Medulla oblongata (tissue), 1 donor: ENCODE measurements around the gene NPSR1.

ENCODE experiments used
- DNase-seq: peaks from one replicate; pipeline ENCODE4 v3.0.0-alpha.2; 2015; ENCODE audit errors: extremely low spot score

NPSR1 gene

DNA sequence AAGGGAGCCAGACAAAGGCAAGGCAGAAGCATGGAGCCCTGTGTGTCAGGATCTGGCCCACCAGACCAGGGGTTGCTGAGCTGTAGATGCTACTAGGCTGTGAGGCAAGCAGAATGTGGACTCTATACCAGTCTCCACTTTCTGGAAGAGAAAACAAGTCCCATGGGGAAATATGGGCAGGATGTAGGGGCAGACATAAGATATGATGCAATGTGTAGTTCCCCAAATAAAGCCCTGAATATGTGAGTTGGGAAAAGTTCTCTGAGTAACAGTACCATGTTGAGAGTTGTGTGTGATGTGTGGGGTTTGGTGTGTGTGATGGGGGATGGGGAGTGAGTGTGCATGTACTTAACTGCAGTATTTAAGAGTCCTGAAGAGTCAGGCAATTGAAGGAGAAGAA lies 62.3 kb downstream of the NPSR1 start:
- DNase-seq, result no peak

DNA sequence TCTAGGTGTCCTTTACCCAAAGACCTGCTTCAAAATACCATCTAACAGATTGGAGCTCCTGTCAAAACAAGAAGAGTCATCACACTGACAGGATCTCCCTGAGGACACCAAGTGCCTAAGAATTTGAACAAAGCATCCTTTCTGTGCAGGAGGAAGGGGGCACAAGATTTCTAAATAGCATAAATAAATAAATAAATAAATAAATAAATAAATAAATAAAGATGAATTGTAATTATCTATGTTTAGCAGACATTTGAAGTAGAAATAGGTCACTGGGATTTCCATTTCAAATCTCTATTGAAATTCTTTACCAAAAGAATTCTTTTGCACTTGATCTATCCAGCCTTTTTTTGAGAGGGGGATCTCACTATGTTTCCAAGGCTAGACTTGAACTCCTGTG lies 65.3 kb downstream of the NPSR1 start:
- DNase-seq, result no peak

DNA sequence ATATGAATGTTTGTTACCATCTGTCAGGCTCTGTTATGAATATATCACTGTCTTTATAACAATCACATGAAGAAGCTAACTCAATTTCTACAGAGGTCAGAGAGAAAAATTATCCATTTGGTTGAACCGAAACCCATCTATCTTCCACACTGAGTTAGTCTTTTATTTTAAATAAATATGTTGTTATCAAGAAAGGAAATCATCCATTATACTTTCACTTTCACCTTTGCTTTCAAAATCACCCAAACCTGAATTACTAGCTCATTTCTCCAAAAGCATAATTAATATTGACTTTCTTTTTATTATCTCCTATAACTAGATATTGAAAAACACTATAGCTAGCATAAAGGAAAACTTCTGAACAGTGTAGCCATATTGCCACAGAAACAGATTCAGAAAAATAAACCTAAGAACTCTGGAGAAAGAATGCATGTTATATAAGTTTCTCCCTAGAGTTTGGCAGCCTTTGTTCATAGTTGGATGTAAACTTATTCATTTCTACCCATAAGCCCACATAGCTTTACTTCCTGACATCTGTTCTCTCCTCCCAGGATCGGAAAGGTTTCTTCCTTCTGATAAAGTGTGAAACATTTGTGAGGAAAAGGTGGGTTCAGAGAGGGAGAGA lies 66.0 kb downstream of the NPSR1 start:
- DNase-seq, result no peak

DNA sequence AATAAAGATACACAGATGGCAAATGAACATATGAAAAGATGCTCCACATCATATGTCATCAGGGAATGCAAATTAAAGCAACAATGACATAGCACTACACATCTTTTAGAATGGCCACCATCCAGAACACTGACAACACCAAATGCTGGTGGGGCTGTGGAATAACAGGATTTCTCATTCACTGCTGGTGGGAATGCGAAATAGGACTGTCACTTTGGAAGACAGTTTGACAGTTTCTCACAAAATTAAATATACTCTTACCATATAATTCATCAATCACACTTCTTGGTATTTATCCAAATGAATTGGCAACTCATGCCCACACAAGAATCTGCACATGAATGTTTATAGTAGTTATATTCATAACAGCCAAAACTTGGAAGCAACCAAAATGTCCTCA lies 68.2 kb downstream of the NPSR1 start:
- no peak for DNase-seq

DNA sequence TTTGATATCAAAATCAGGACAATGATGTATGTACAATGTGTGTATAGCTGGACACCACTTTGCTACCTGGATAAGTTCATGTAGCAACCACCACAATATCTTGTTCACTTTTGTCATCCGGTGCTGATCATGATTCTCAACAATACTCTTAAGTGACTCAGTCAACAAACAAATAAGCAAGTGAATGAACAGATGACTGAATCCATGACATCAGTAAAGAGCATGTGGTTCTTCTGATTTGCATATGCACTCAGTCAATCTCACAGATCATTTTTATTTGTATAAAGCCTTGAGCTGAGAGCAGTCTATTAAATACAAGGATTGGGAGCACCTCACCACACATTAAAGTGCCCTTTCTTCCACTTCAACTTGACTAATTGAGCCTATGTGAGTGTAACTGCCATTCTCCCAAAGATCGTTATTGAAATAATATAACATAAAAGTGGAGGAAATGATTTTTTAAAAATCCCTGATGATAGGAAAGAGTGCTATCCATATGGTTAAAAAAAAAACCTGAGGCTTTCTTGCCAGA lies 69.5 kb downstream of the NPSR1 start:
- no peak for DNase-seq

DNA sequence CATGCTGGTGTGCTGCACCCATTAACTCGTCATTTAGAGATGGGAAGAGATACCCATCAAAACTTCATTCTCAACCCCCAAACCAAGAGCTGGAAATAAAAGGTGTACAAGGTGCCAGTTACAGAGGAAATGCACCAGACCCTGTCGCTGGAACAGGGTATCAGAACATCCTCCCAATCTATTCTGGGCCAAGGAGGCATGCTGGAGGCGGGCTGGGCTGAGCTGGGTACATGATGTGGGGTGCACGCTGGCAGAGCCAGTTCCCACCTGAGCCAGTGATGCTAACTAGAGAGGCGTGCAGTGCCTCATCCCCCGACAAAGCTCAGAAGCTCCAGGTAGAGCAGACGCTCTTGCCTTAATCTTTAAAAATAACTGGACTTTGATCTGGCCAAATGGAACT lies 70.1 kb downstream of the NPSR1 start:
- DNase-seq, result no peak

DNA sequence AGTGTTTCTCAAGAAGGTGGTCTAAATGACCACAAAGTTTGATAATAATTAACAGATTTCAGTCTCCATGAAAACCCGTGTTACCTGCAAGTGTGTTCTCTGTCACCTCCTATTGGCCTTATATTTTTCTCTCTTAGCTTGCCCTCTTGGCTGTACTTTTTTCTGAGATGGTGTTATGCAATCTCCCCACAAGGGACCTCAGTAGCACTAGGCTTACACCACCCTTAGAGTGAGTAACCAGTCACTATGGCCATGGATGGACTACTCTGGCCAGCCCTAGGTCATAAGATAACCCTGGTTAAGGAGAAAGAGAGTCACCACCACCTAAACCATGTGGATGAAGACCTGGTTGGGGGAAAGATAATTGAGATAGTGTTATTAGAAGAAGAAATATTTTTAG lies 76.8 kb downstream of the NPSR1 start:
- DNase-seq, result no peak

DNA sequence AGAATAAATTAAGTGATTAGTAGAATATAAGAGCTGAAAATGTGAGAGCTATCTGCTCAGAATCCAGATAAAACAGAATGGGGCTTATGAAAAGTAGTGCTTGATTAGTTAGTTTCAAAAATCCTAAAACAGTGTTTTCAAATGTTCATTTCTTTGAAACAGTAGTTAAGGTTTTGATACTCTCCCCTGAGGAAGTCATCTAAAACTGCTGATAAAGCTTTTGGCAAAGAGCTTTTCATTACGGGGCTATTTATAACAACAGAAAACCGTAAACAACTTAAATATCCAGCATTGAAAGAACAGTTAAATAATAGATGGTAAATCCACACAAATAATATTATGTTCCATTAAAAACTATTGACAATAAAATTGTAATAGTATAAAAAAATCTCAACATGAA lies 77.5 kb downstream of the NPSR1 start:
- no peak for DNase-seq

DNA sequence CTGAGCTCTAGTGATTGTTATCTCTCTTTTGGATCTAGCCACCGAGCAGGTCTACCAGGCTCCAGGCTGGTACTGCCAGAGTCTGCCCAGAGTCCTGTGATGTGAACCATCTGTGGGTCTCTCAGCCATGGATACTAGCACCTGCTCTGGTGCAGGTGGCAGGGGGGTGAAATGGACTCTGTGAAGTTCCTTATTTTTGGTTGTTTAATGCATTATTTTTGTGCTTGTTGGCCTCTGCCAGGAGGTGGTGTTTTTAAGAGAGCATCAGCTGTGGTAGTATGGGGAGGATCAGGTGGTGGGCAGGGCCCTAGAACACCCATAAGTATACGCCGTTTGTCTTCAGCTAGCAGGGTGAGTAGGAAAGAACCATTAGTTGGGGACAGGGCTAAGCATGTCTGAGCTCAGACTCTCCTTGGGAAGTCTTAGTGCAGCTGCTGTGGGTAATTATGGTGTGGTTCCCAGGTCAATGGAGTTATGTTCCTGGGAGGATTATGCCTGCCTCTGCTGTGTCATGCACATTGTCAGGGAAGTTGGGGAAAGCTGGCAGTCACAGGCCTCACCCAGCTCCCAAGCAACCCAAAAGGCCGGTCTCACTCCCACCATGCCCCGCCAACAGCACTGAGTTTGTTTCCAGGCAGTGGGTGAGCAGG lies 81.8 kb downstream of the NPSR1 start:
- DNase-seq, result no peak

DNA sequence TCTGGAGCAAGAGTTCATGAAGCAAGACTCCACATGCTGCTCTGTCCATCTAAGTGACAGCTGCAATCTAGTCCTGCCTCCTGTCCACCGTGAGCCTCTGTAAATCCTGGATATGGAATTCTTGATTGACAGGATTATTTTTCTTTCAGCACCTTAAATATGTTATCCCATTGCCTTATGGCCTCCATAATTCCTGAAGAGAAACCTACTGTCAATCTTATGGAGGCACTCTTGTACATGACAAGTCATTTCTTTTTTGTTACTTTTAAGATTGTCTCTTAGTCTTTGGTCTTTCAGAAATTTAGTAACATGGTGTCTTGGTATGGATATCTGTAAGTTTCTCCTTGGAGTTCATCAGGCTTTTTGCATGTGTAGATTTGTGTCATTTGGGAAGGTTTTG lies 82.8 kb downstream of the NPSR1 start:
- no peak for DNase-seq

DNA sequence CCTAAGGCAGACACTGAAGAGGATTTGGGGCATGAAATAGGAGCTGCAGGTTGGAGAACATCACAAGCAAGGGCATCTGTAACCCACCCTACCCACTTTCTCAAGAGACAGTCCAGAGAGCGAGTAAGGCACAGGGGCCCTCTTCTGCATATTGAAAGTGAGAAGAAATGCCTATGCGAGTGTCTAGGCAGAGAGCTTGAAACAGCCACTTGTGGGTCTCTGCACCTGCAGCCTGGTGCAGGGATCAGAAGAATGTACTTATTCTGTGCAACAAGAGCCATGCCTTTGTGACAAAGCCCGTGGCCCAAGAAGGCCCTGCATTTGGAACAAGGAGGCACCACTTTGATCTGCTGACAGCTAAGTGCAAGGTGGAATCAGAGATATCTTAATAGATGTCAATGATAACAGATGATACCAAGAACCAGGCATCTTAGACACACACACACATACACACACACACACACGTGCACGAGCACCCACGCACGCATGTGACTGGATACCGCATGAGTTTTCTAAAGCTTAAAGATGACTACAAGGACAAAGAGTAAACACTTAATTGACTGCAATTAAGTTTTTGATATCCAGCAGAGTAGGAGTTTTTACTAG lies 89.3 kb downstream of the NPSR1 start:
- DNase-seq, result no peak

DNA sequence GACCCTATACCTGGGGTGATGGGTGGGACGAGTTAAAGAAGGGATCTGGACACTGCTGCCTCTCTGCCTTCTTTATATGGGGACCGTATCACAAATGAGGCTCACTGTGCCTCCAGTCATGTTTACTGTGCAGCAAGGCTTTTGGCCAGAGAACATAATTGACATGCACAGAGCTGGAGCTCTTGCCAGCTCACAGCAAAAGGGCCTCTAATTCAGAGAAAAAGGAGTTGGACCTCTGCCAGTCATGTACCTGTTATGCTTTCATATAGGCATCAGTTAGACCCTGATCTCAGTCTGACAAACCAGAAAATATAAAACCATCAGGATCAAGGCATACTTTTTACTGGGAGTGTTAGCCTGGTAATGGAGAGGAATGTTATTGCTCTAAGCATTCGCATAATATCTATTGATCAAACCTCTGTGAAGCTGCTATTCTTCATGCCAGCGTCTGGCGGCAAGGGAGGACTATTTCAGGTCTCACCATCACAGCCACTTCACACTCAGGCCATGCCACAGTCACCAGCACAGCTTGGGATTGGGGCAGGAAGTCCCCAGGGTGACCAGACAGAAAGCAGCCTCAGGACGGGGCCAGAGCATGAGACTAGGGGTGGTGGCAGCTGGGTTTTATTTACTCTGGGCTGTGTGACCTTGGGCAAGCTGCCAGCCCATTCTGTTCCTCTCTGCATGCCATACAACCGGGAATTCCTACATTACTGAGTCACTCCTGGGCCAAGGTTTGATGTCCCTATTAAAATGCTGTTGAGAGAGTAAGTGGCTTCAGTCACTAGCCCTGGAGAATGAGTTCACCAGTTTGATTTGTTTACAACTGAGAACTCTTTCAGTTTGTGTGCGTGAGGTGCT lies 90.1 kb downstream of the NPSR1 start:
- DNase-seq, result no peak

DNA sequence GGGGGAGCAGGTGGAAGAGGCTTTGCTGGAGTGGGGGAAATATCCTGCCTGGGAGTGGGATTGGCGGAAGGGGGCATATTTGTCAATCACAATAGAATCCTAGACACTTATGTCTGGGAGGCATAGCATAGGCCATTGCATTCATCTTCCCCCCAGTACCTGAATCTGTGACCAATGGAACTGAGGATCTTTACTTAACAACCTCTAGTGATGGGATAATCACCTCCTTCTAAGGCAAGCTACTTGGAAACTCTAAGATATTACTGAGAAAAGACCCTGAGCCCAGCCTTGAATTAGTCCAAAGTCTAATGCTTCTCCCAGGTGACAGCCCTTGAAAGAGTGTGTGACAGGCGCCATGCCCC lies 90.7 kb downstream of the NPSR1 start:
- DNase-seq, result no peak

DNA sequence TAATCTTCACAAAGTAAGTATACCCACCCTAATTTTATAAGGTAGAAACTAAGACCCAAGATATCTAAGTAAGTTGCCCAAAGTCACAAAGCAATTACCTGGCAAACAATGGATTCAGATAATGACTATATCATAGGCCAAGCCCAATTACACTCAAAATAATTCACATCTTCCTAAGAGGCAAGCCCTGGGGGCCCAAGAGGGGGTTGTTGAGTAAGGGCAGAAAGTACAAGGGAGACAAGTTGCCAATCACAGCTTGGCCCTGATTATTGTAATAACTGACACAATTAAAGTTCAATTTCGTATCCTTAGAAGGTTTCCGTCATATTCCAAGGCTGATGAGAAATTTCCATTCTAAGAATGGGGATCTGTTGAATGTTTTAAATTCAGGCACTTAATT lies 91.4 kb downstream of the NPSR1 start:
- no peak for DNase-seq

DNA sequence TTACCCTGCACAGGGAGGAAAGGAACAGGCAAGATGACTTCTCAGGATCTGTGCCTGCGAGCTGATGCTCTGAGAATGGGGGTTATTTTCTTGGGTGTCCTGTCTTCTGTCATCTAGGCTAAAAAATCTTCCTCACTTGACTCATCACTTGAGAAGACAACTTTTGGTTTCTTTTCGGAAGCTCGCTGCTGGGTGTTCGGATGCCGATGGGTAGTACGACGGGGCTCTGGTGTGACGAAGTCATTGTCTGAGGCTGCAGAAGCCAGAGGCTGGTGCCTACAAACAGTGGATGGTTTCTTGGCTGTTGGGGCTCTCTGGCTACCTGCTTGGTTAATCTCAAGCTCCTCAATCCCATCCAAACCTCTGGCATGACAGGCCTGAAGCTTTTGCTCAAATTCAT lies 92.2 kb downstream of the NPSR1 start:
- no peak for DNase-seq

DNA sequence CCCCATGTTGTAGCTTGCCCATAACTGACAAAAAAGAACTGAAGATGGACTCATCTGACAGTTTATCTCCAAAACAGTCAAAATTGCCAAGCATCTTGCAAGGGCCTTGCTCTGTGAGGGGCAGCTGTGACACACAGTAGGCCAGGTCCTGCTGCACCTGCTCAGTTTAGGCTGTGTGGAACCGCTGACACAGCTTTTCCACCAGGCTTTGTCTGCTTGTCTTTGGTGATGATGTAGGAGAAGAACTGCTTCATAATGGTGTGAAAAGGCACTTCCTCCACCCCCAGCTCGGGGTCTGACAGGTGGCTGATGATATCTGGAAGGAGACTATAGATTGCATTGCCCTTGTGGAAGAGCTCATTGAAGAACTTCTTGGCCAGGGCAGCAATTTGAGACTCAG lies 92.6 kb downstream of the NPSR1 start:
- DNase-seq, result no peak

DNA sequence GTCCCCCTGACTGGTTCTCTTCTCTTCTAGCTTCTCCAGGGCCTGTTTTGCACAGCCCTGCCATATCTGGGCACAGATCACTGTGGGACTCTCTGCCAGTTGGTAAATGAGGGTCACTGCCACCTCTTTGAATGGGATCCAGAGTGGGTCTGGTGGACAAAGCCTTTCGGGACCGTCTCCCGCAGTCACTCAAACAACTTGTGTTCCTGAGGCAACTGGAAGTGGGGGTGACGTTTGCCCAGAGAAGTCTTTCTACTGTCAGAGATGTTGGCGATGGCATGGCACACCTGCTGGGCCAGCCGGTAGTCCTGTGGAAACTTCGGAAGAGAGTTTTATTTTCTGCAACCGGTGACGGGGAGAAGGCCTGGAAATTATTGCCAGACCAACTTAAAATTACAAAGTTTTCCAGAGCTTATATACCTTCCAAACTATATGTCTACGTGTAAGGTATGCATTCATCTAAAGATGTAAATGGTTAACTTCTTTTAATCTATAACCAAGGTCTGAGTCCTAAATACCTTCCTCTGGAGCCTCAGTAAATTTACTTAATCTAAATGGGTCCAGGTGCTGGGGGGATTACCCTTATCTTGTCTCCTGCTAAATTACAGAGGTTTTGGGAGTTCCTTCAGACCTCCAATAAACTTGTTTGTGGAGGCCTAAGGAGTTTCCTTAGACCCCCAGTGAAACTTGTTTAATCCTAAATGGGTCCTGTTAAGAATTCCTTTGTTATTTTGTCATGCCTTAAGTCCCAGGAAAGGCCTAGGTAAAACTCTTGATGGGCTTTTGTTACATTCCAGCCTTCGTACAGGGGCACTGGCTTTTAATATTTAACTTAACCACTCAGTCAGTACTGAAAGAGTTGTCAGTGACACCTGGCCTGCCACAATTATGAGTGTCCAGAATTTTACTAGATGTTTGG lies 94.0 kb downstream of the NPSR1 start:
- no peak for DNase-seq

DNA sequence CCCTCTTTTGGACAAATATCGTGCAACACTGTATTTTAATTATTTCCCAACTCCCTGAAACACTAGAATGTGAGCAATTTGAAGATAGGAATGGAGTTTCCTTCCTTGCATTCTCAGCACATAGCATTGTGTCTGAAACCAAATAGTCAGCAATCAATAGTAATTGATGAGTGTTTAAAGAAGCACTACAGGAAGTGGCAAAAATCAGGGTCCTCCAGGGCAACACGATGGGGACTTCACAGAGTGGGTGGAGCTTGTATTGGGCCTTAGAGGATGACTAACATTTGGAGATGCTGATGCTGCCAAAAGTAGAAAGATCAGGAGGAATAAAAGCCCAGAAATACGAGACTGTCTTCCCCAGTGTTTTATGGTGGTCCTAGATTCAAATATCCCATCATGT lies 94.9 kb downstream of the NPSR1 start:
- DNase-seq, result no peak

DNA sequence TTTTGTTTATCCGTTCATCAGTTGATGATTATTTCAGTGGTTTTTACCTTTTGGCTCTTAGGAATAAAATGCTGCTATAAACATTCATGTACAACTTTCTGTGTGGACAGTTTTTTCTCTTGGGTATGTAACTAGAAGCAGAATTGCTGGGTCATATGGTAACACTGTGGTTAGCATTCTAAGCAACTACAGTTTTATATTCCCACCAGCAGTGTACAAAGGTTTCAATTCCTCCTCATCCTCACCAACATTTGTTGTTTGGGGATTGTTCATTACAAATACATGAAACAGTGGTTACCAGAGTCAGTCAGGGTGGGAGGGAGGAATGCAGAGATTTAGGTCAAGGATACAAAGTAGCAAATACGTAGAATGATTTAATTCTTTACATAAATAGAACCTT lies 97.0 kb downstream of the NPSR1 start:
- no peak for DNase-seq

DNA sequence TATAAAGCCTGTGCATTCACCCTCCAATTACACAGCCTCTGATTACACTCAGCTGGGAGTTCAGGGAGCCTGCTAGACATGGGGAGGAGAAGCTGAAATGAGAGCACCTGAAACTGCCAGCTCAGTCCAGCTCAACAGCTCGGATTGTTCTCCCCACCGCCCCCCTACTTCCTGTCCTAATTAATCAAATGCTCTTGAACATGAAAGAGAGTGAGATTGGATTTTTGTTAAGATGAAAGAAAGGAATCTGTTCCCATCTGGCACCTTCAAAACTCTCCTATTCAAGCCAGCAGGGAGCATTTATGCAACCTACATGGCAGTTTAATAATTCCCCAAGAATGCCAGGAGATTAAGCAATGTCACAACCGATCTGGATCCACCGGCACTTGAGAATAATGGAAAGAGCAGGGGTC lies 98.0 kb downstream of the NPSR1 start:
- DNase-seq, result no peak

DNA sequence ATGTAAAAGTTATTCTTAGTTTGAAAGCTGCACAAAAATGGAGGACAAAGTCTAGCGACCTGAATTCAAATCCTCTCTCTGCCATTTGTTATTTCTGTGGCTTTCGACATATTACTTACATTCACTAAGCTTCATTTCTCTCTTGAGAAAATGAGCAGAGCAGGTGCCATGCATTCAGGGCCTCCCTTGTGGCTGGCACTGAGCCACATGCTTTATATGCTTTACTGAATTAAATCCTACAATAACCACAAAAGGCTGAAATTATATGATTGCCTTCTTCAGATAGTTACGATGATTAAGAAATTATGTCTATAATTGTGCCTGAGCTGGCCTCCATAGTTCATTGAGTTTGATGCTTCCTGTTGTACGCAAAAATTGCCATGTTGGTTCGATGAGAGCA lies 98.7 kb downstream of the NPSR1 start:
- no peak for DNase-seq
